OCI-LY3 (cell line): ENCODE data around the gene ZBTB45.

Experiments used
- H2AFZ ChIP-seq: fragments of 200-600, 300-600 bp; shearing (Covaris generic); 2 replicates; pipeline ENCODE4 v1.6.0; 2014; ENCODE audit warnings: antibody characterized with exemption, low read depth, low read length
- H3K27ac ChIP-seq: fragments of 200-600, 300-600 bp; sonication (generic); 2 replicates; pipeline ENCODE4 v1.5.1; 2014; ENCODE audit warnings: mild to moderate bottlenecking, low read length, moderate library complexity, mixed read lengths
- H3K27me3 ChIP-seq: fragments of 200-600, 300-600 bp; sonication (generic); 2 replicates; pipeline ENCODE4 v1.6.1; 2014; ENCODE audit warnings: low read depth, low read length, mixed read lengths
- H3K36me3 ChIP-seq: fragments of 200-600, 300-600 bp; sonication (generic); replicated peaks from 2 replicates; pipeline ENCODE3; 2014; ENCODE audit warnings: low read depth, low read length, mixed read lengths
- H3K4me1 ChIP-seq: fragments of 300-600, 200-600 bp; sonication (generic); 2 replicates; pipeline ENCODE4 v1.6.1; 2014; ENCODE audit warnings: low read length, mixed read lengths
- H3K4me2 ChIP-seq: fragments of 200-600, 300-600 bp; sonication (generic); 2 replicates; pipeline ENCODE4 v1.6.1; 2014; ENCODE audit warnings: low read length, mixed read lengths
- H3K4me3 ChIP-seq: fragments of 300-600, 200-600 bp; sonication (generic); 2 replicates; pipeline ENCODE4 v1.5.1; 2014; ENCODE audit warnings: antibody characterized with exemption, mild to moderate bottlenecking, low read length, moderate library complexity
- H3K79me2 ChIP-seq: fragments of 300-600, 200-600 bp; shearing (Covaris generic); 2 replicates; pipeline ENCODE4 v1.6.1; 2014; ENCODE audit warnings: mild to moderate bottlenecking, low read length, mixed read lengths
- H3K9ac ChIP-seq: fragments of 300-600, 200-600 bp; shearing (Covaris generic); 2 replicates; pipeline ENCODE4 v1.6.0; 2014; ENCODE audit warnings: mild to moderate bottlenecking, low read length, moderate library complexity
- H3K9me3 ChIP-seq: fragments of 200-600, 300-600 bp; shearing (Covaris generic); 2 replicates; pipeline ENCODE4 v1.6.1; 2014; ENCODE audit warnings: low read length, mixed read lengths; ENCODE audit not compliant: insufficient read depth
- H4K20me1 ChIP-seq: fragments of 200-600, 300-600 bp; sonication (generic); 2 replicates; pipeline ENCODE4 v1.6.1; 2016; ENCODE audit warnings: low read length, mixed read lengths; ENCODE audit not compliant: insufficient read depth
- EZH2phosphoT487 ChIP-seq: fragments of 200-600 bp; shearing (Covaris generic); IDR thresholded peaks from 2 replicates; pipeline ENCODE4 v1.6.1; 2018; ENCODE audit warnings: antibody characterized with exemption, mixed run types, low read depth
- TF ChIP-seq, protein P1 (sequence below): fragments of 200-600, 300-600 bp; sonication (generic); IDR thresholded peaks from 2 replicates; pipeline ENCODE4 v1.5.1; 2014; ENCODE audit warnings: antibody characterized with exemption, low read length, low read depth

Gene ZBTB45

DNA sequence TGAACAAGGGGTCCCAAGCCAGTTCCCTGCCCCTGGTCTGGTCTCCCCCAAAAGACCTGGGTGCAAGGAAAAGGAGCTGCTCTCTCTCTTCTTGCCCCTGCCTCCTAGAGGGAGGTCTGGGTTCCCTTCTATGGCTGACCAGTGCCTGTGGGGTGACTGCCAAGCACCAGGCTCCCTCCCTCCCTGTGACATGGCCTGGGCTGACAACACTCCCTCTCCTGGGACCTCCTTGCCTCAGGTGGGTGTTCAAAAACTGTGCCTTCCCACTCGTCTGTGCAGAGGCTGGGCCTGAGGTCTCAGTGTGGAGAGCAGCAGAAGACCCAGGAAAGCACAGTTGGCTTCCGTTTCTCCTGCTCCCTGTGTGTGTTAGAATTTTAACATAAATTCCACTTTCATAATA, 38.8 kb downstream of the ZBTB45 start:
- no peaks in the 10 kb centered on the region for H3K27me3 ChIP-seq
- H3K36me3 ChIP-seq = peaks cover 18% of the 10 kb centered on the region
- H3K79me2 ChIP-seq = no peaks in the 10 kb centered on the region
- H3K4me1 ChIP-seq = peaks cover 17% of the 10 kb centered on the region
- no peak overlapping the region for H3K4me2 ChIP-seq
- no peaks in the 10 kb centered on the region for H3K9me3 ChIP-seq
- TF ChIP-seq EZH2phosphoT487 = no peak
- TF ChIP-seq, protein P1, sequence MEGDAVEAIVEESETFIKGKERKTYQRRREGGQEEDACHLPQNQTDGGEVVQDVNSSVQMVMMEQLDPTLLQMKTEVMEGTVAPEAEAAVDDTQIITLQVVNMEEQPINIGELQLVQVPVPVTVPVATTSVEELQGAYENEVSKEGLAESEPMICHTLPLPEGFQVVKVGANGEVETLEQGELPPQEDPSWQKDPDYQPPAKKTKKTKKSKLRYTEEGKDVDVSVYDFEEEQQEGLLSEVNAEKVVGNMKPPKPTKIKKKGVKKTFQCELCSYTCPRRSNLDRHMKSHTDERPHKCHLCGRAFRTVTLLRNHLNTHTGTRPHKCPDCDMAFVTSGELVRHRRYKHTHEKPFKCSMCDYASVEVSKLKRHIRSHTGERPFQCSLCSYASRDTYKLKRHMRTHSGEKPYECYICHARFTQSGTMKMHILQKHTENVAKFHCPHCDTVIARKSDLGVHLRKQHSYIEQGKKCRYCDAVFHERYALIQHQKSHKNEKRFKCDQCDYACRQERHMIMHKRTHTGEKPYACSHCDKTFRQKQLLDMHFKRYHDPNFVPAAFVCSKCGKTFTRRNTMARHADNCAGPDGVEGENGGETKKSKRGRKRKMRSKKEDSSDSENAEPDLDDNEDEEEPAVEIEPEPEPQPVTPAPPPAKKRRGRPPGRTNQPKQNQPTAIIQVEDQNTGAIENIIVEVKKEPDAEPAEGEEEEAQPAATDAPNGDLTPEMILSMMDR = no peak
- no peak overlapping the region for H3K27ac ChIP-seq
- no peak overlapping the region for H2AFZ ChIP-seq
- no peak overlapping the region for H3K9ac ChIP-seq
- H3K4me3 ChIP-seq = no peak overlapping the region
- no peaks in the 10 kb centered on the region for H4K20me1 ChIP-seq

DNA sequence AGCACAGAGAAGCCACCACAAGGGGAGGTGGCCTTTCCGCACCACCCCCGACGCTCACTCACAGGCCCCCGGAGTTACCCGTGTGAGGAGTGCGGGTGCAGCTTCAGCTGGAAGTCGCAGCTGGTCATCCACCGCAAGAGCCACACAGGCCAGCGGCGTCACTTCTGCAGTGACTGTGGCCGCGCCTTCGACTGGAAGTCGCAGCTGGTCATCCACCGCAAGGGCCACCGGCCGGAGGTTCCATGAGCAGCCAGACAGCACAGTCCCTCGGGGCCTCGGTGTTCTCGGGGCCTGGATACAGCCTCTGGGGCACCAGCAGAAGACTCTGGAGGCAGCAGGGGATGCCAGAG, 39.2 kb downstream of the ZBTB45 start:
- peaks cover 18% of the 10 kb centered on the region for H3K36me3 ChIP-seq
- H3K4me2 ChIP-seq = no peak overlapping the region
- H3K27ac ChIP-seq = no peak overlapping the region
- H3K27me3 ChIP-seq = no peaks in the 10 kb centered on the region
- no peak overlapping the region for H3K4me3 ChIP-seq
- H3K79me2 ChIP-seq = no peaks in the 10 kb centered on the region
- no peak overlapping the region for H3K9ac ChIP-seq
- no peaks in the 10 kb centered on the region for H4K20me1 ChIP-seq
- H2AFZ ChIP-seq = no peak overlapping the region
- H3K9me3 ChIP-seq = no peaks in the 10 kb centered on the region
- H3K4me1 ChIP-seq = peaks cover 17% of the 10 kb centered on the region
- TF ChIP-seq, protein P1 = no peak
- no peak for TF ChIP-seq EZH2phosphoT487

- Histone ChIP-seq H4K20me1 (no peaks in the 10 kb centered on the region), H3K4me2 (no peak overlapping the region), H3K9me3 (no peaks in the 10 kb centered on the region), H3K79me2 (no peaks in the 10 kb centered on the region), H3K36me3 (peaks cover 18% of the 10 kb centered on the region), H3K27me3 (no peaks in the 10 kb centered on the region), H2AFZ (no peak overlapping the region), H3K4me1 (peaks cover 20% of the 10 kb centered on the region), H3K9ac (no peak overlapping the region), H3K4me3 (no peak overlapping the region), H3K27ac (no peak overlapping the region)
- TF ChIP-seq EZH2phosphoT487 = no peak
- TF ChIP-seq, protein P1 = no peak
Observed at GRCh38 chr19:58479736-58480480, 39.7 kb downstream of the ZBTB45 start.

GRCh38 chr19:58479303-58479702, 40.3 kb downstream of the ZBTB45 start:
- Histone ChIP-seq H3K27ac (no peak overlapping the region), H2AFZ (no peak overlapping the region), H3K4me3 (no peak overlapping the region), H3K79me2 (no peaks in the 10 kb centered on the region), H3K36me3 (peaks cover 18% of the 10 kb centered on the region), H3K9ac (no peak overlapping the region), H3K27me3 (no peaks in the 10 kb centered on the region), H4K20me1 (no peaks in the 10 kb centered on the region), H3K9me3 (no peaks in the 10 kb centered on the region), H3K4me1 (peaks cover 25% of the 10 kb centered on the region), H3K4me2 (no peak overlapping the region)
- TF ChIP-seq, protein P1 = no peak
- no peak for TF ChIP-seq EZH2phosphoT487
